ENCODE measurements around the gene CTNNA3. TPM values are rescaled to one million over a fixed set of nuclear protein-coding genes. Genes with fewer than 3 reads are reported as not detected.

Gene CTNNA3
- total RNA-seq, 1 donor from 2014 or later: 0.30 TPM

GRCh38 chr10:66848856-66849255 lies 847.1 kb downstream of the CTNNA3 start:
- Mint-ChIP-seq H3K9me3 (ENCODE audit: unreplicated experiment) (no peaks in the 10 kb centered on the region), H3K4me1 (ENCODE audit: unreplicated experiment) (peaks cover 10% of the 10 kb centered on the region), H3K27ac (ENCODE audit: unreplicated experiment) (no peak overlapping the region), H3K27me3 (ENCODE audit: unreplicated experiment) (no peaks in the 10 kb centered on the region), H3K4me3 (ENCODE audit: unreplicated experiment) (no peak overlapping the region), H3K36me3 (ENCODE audit: unreplicated experiment) (no peaks in the 10 kb centered on the region)
- no peak for DNase-seq (ENCODE audit: extremely low spot score, unreplicated experiment)
- TF ChIP-seq CTCF (IDR thresholded peaks at IDR 0.05): no peak

- TF ChIP-seq CTCF (IDR thresholded peaks at IDR 0.05): peak; percentile 55
- Mint-ChIP-seq H3K36me3 (ENCODE audit: unreplicated experiment) (no peaks in the 10 kb centered on the region), H3K27ac (ENCODE audit: unreplicated experiment) (no peak overlapping the region), H3K4me3 (ENCODE audit: unreplicated experiment) (no peak overlapping the region), H3K27me3 (ENCODE audit: unreplicated experiment) (no peaks in the 10 kb centered on the region), H3K9me3 (ENCODE audit: unreplicated experiment) (no peaks in the 10 kb centered on the region), H3K4me1 (ENCODE audit: unreplicated experiment) (peaks cover 8% of the 10 kb centered on the region)
- no peak for DNase-seq (ENCODE audit: extremely low spot score, unreplicated experiment)
These were observed 851.6 kb downstream of the CTNNA3 start for GRCh38 chr10:66844176-66844942.

DNA sequence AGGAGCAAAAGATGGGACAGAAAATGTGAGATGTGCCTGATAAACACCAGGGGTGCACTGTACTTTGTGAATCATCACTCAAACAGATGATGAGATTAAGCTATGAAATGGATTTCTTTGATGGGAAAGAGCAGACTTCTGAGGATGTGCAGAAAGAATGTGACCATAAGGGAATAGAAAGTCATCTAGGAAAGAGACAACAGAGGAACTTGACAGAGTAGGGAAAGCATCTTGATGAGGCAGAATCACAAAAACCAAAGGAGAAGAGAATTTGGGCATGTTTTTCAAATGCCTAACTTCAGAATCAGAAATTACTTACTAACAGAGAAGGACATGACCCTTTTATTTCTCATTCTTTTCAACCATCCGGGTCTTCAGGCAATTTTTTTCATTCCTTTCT lies 852.6 kb downstream of the CTNNA3 start:
- no peak for TF ChIP-seq CTCF (IDR thresholded peaks at IDR 0.05)
- Mint-ChIP-seq H3K9me3 (ENCODE audit: unreplicated experiment) (no peaks in the 10 kb centered on the region), H3K27ac (ENCODE audit: unreplicated experiment) (no peak overlapping the region), H3K4me3 (ENCODE audit: unreplicated experiment) (no peak overlapping the region), H3K4me1 (ENCODE audit: unreplicated experiment) (peaks cover 4% of the 10 kb centered on the region), H3K27me3 (ENCODE audit: unreplicated experiment) (no peaks in the 10 kb centered on the region), H3K36me3 (ENCODE audit: unreplicated experiment) (no peaks in the 10 kb centered on the region)
- DNase-seq (ENCODE audit: extremely low spot score, unreplicated experiment): no peak

- Mint-ChIP-seq H3K4me1 (ENCODE audit: unreplicated experiment) (peaks cover 5% of the 10 kb centered on the region), H3K9me3 (ENCODE audit: unreplicated experiment) (no peaks in the 10 kb centered on the region), H3K36me3 (ENCODE audit: unreplicated experiment) (no peaks in the 10 kb centered on the region), H3K4me3 (ENCODE audit: unreplicated experiment) (no peak overlapping the region), H3K27me3 (ENCODE audit: unreplicated experiment) (no peaks in the 10 kb centered on the region), H3K27ac (ENCODE audit: unreplicated experiment) (no peak overlapping the region)
- no peak for DNase-seq (ENCODE audit: extremely low spot score, unreplicated experiment)
- TF ChIP-seq CTCF (IDR thresholded peaks at IDR 0.05): no peak
These were observed 853.1 kb downstream of the CTNNA3 start for GRCh38 chr10:66842867-66843266.

DNA sequence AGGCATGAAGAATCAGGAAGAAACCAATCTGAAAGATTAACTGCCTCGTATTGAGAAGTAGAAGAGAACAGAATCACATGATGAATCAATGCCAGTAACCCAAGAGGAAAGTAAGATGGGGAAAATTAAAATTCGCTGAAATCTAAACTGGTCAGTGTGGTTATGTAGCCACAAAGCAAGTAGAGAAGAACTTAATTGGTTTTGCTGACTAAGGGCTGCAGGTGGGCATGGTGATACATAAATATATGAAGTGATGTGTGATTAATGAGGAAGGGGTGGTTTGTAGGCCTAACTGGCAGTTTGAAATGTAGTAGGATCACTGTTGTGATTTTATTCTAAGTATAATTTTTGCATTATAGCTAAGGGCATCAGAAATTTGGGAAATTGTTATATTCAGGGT lies 853.6 kb downstream of the CTNNA3 start:
- TF ChIP-seq CTCF (IDR thresholded peaks at IDR 0.05): no peak
- Mint-ChIP-seq H3K27me3 (ENCODE audit: unreplicated experiment) (no peaks in the 10 kb centered on the region), H3K4me1 (ENCODE audit: unreplicated experiment) (peaks cover 6% of the 10 kb centered on the region), H3K4me3 (ENCODE audit: unreplicated experiment) (no peak overlapping the region), H3K36me3 (ENCODE audit: unreplicated experiment) (no peaks in the 10 kb centered on the region), H3K27ac (ENCODE audit: unreplicated experiment) (no peak overlapping the region), H3K9me3 (ENCODE audit: unreplicated experiment) (no peaks in the 10 kb centered on the region)
- DNase-seq (ENCODE audit: extremely low spot score, unreplicated experiment): no peak
